HepG2 (cell line): ENCODE data around the gene GDF11. TPM values are rescaled to one million over a fixed set of nuclear protein-coding genes. Genes with fewer than 3 reads are reported as not detected.

Experiments
- AGO2 ChIP-seq: fragments of 200-400 bp; formaldehyde crosslinking; optimal IDR thresholded peaks from 2 replicates; pipeline ENCODE3; 2017; ENCODE audit warnings: mild to moderate bottlenecking, low read depth, low read length, moderate library complexity
- CEBPB ChIP-seq: IDR thresholded peaks from 2 replicates; pipeline ENCODE4 v1.6.1; 2011; ENCODE audit warnings: low read depth, low read length, improper control_type of control experiment, borderline replicate concordance
- GLI4 ChIP-seq: sonication (generic); formaldehyde crosslinking; IDR thresholded peaks from 2 replicates; pipeline ENCODE4 v1.5.1; 2020; ENCODE audit warnings: missing genetic modification reagents, mild to moderate bottlenecking, moderate library complexity, borderline replicate concordance
- KLF13 ChIP-seq: sonication (generic); formaldehyde crosslinking; IDR thresholded peaks from 2 replicates; pipeline ENCODE4 v1.4.0; 2020; ENCODE audit warnings: mild to moderate bottlenecking, missing genetic modification reagents
- RARG ChIP-seq: sonication (generic); formaldehyde crosslinking; IDR thresholded peaks from 2 replicates; pipeline ENCODE4 v1.4.0; 2020; ENCODE audit warnings: low read depth, mild to moderate bottlenecking, missing genetic modification reagents
- RBAK ChIP-seq: sonication (generic); formaldehyde crosslinking; IDR thresholded peaks from 2 replicates; pipeline ENCODE4 v1.5.1; 2020; ENCODE audit warnings: mild to moderate bottlenecking, missing genetic modification reagents
- RXRB ChIP-seq: IDR thresholded peaks from 2 replicates; pipeline ENCODE4 v1.6.1; 2016; ENCODE audit warnings: borderline replicate concordance, missing genetic modification reagents, missing compliant biosample characterization
- SAP130 ChIP-seq: IDR thresholded peaks from 2 replicates; pipeline ENCODE4 v1.6.1; 2016; ENCODE audit warnings: low read depth
- ZC3H13 ChIP-seq: sonication (generic); formaldehyde crosslinking; IDR thresholded peaks from 2 replicates; pipeline ENCODE4 v1.8.1; 2023; ENCODE audit warnings: mild to moderate bottlenecking, missing genetic modification reagents, moderate library complexity
- ZMYM2 ChIP-seq: sonication (generic); formaldehyde crosslinking; IDR thresholded peaks from 2 replicates; pipeline ENCODE4 v1.8.0; 2022; ENCODE audit warnings: mild to moderate bottlenecking, missing genetic modification reagents
- ZNF383 ChIP-seq: sonication (generic); formaldehyde crosslinking; IDR thresholded peaks from 2 replicates; pipeline ENCODE4 v1.4.0; 2020; ENCODE audit warnings: missing genetic modification reagents, mild to moderate bottlenecking, borderline replicate concordance
- ZNF549 ChIP-seq: sonication (generic); formaldehyde crosslinking; IDR thresholded peaks from 2 replicates; pipeline ENCODE4 v1.5.0; 2020; ENCODE audit warnings: missing genetic modification reagents
- ZNF746 ChIP-seq: sonication (generic); formaldehyde crosslinking; IDR thresholded peaks from 2 replicates; pipeline ENCODE4 v1.8.0; 2022; ENCODE audit warnings: mild to moderate bottlenecking, missing genetic modification reagents
- ZNF841 ChIP-seq: sonication (generic); formaldehyde crosslinking; IDR thresholded peaks from 2 replicates; pipeline ENCODE4 v1.8.1; 2023; ENCODE audit warnings: missing genetic modification reagents, borderline replicate concordance
- ZNF850 ChIP-seq: sonication (generic); formaldehyde crosslinking; conservative IDR thresholded peaks from 2 replicates; pipeline ENCODE4 v1.9.0; 2021; ENCODE audit warnings: mild to moderate bottlenecking, missing genetic modification reagents
- polyA plus RNA-seq, 8 experiments: library from polyadenylated mRNA; depleted of rRNA in 3 of 8; stranded (reverse) in 7 of 8; unstranded in 1 of 8; fragments of >200 nt; fragmentation: Illumina TruSeq in 4 of 8; extraction: Trizol in 4 of 8; gene quantifications; 2 replicates each; pipeline versions ENCODE4 v1.2.1 to v1.2.3, GENCODE V29; 2011 to 2016; ENCODE audit warnings: low read depth in 4 of 8, missing spikeins in 1 of 8, mixed read lengths in 1 of 8; ENCODE audit not compliant: insufficient read depth in 1 of 8
- total RNA-seq, 5 experiments: library from RNA; depleted of rRNA; stranded (reverse); fragments of >200 nt; fragmentation: Illumina TruSeq; extraction: Trizol; gene quantifications; 2 replicates each; pipeline ENCODE4 v1.2.3, GENCODE V29; 2016; ENCODE audit warnings: low read depth in 1 of 5
- TF ChIP-seq, protein P1 (sequence below): sonication (generic); formaldehyde crosslinking; IDR thresholded peaks from 2 replicates; pipeline ENCODE4 v1.5.1; 2020; ENCODE audit warnings: mild to moderate bottlenecking, missing genetic modification reagents, moderate library complexity
- TF ChIP-seq, protein P2 (sequence below): sonication (generic); formaldehyde crosslinking; IDR thresholded peaks from 2 replicates; pipeline ENCODE4 v1.4.0; 2020; ENCODE audit warnings: missing genetic modification reagents
- TF ChIP-seq, protein P3 (sequence below): sonication (generic); formaldehyde crosslinking; IDR thresholded peaks from 2 replicates; pipeline ENCODE4 v1.5.0; 2020; ENCODE audit warnings: missing genetic modification reagents
- TF ChIP-seq, protein P4 (sequence below): sonication (generic); IDR thresholded peaks from 2 replicates; pipeline ENCODE4 v1.6.1; 2016; ENCODE audit warnings: low read depth, borderline replicate concordance
- TF ChIP-seq, protein P5 (sequence below): sonication (generic); formaldehyde crosslinking; IDR thresholded peaks from 2 replicates; pipeline ENCODE4 v1.5.0; 2020; ENCODE audit warnings: missing genetic modification reagents, mild to moderate bottlenecking, borderline replicate concordance

Gene GDF11
- total and polyA plus RNA-seq, 2 of the 13 experiments (the other 11 are each of a cell fraction or from before 2014, with no cell fraction given) = 0.63 to 1.5 TPM

DNA sequence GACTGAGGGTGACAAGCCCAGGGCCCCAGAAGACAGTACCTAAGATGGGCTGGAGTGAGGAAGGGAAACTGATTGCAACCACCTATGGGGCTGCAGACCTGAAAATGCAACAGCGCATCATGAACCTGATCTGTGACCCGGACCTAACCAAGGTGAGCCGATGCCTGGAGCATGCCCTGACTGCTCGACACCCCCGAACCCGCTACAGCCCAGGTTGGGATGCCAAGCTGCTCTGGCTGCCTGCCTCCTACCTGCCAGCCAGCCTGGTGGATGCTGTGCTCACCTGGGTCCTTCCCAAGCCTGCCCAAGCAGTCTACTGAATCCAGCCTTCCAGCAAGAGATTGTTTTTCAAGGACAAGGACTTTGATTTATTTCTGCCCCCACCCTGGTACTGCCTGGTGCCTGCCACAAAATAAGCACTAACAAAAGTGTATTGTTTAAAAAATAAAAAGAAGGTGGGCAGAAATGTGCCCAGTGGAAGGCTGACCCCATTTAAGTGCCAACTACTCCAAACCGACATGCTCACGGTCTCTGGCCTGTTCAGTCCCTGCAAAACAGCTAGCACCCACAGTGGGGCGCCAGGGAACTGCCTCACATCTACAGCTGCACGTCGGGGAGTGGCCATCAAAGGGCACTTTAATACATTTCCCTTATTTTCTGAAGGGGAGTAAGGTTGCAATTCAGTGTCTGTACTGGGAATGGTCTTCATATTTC is 18.5 kb upstream of the GDF11 start (continued):
- TF ChIP-seq, protein P1, sequence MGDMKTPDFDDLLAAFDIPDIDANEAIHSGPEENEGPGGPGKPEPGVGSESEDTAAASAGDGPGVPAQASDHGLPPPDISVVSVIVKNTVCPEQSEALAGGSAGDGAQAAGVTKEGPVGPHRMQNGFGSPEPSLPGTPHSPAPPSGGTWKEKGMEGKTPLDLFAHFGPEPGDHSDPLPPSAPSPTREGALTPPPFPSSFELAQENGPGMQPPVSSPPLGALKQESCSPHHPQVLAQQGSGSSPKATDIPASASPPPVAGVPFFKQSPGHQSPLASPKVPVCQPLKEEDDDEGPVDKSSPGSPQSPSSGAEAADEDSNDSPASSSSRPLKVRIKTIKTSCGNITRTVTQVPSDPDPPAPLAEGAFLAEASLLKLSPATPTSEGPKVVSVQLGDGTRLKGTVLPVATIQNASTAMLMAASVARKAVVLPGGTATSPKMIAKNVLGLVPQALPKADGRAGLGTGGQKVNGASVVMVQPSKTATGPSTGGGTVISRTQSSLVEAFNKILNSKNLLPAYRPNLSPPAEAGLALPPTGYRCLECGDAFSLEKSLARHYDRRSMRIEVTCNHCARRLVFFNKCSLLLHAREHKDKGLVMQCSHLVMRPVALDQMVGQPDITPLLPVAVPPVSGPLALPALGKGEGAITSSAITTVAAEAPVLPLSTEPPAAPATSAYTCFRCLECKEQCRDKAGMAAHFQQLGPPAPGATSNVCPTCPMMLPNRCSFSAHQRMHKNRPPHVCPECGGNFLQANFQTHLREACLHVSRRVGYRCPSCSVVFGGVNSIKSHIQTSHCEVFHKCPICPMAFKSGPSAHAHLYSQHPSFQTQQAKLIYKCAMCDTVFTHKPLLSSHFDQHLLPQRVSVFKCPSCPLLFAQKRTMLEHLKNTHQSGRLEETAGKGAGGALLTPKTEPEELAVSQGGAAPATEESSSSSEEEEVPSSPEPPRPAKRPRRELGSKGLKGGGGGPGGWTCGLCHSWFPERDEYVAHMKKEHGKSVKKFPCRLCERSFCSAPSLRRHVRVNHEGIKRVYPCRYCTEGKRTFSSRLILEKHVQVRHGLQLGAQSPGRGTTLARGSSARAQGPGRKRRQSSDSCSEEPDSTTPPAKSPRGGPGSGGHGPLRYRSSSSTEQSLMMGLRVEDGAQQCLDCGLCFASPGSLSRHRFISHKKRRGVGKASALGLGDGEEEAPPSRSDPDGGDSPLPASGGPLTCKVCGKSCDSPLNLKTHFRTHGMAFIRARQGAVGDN (CRISPR knock-in tag) = 0 out of 2 replicates have a peak, but pooled peaks have one; percentile 23
- TF ChIP-seq SAP130 (CRISPR knock-in tag) = 0 out of 2 replicates have a peak, but pooled peaks have one; percentile 12
- no peak for TF ChIP-seq ZNF383 (CRISPR knock-in tag)
- no peak for TF ChIP-seq ZNF549 (CRISPR knock-in tag)
- TF ChIP-seq, protein P2, sequence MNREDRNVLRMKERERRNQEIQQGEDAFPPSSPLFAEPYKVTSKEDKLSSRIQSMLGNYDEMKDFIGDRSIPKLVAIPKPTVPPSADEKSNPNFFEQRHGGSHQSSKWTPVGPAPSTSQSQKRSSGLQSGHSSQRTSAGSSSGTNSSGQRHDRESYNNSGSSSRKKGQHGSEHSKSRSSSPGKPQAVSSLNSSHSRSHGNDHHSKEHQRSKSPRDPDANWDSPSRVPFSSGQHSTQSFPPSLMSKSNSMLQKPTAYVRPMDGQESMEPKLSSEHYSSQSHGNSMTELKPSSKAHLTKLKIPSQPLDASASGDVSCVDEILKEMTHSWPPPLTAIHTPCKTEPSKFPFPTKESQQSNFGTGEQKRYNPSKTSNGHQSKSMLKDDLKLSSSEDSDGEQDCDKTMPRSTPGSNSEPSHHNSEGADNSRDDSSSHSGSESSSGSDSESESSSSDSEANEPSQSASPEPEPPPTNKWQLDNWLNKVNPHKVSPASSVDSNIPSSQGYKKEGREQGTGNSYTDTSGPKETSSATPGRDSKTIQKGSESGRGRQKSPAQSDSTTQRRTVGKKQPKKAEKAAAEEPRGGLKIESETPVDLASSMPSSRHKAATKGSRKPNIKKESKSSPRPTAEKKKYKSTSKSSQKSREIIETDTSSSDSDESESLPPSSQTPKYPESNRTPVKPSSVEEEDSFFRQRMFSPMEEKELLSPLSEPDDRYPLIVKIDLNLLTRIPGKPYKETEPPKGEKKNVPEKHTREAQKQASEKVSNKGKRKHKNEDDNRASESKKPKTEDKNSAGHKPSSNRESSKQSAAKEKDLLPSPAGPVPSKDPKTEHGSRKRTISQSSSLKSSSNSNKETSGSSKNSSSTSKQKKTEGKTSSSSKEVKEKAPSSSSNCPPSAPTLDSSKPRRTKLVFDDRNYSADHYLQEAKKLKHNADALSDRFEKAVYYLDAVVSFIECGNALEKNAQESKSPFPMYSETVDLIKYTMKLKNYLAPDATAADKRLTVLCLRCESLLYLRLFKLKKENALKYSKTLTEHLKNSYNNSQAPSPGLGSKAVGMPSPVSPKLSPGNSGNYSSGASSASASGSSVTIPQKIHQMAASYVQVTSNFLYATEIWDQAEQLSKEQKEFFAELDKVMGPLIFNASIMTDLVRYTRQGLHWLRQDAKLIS = no peak
- TF ChIP-seq, protein P3, sequence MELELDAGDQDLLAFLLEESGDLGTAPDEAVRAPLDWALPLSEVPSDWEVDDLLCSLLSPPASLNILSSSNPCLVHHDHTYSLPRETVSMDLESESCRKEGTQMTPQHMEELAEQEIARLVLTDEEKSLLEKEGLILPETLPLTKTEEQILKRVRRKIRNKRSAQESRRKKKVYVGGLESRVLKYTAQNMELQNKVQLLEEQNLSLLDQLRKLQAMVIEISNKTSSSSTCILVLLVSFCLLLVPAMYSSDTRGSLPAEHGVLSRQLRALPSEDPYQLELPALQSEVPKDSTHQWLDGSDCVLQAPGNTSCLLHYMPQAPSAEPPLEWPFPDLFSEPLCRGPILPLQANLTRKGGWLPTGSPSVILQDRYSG (CRISPR knock-in tag) = no peak
- TF ChIP-seq RARG = no peak
- no peak for TF ChIP-seq RBAK
- no peak for TF ChIP-seq ZMYM2 (CRISPR knock-in tag)
- TF ChIP-seq ZNF841 (CRISPR knock-in tag) = no peak
- TF ChIP-seq ZNF746 (CRISPR knock-in tag) = no peak
- TF ChIP-seq KLF13 (CRISPR knock-in tag) = no peak
- no peak for TF ChIP-seq RXRB (CRISPR knock-in tag)
- no peak for TF ChIP-seq GLI4
- peak; percentile 76 for TF ChIP-seq AGO2
- TF ChIP-seq, protein P4, sequence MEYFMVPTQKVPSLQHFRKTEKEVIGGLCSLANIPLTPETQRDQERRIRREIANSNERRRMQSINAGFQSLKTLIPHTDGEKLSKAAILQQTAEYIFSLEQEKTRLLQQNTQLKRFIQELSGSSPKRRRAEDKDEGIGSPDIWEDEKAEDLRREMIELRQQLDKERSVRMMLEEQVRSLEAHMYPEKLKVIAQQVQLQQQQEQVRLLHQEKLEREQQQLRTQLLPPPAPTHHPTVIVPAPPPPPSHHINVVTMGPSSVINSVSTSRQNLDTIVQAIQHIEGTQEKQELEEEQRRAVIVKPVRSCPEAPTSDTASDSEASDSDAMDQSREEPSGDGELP = no peak
- TF ChIP-seq, protein P5, sequence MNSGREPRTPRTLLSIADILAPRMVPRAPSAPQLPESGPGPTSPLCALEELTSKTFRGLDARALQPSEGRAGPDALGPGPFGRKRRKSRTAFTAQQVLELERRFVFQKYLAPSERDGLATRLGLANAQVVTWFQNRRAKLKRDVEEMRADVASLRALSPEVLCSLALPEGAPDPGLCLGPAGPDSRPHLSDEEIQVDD (CRISPR knock-in tag) = no peak
- no peak for TF ChIP-seq CEBPB
- no peak for TF ChIP-seq ZNF850
- TF ChIP-seq ZC3H13 (CRISPR knock-in tag) = 0 out of 2 replicates have a peak, but pooled peaks have one; percentile 37
